KMS-11 (cell line): Measurements from ENCODE around the gene KLK7.

Experiments
- H2AFZ ChIP-seq: fragments of 200-600 bp; sonication (generic); 2 replicates; pipeline ENCODE4 v1.6.1; 2016; ENCODE audit warnings: antibody characterized with exemption, mixed run types, low read depth
- H3K27ac ChIP-seq: fragments of 200-600 bp; sonication (generic); 2 replicates; pipeline ENCODE4 v1.6.1; 2016; ENCODE audit warnings: mild to moderate bottlenecking, mixed run types
- H3K27me3 ChIP-seq: fragments of 200-600 bp; sonication (generic); 2 replicates; pipeline ENCODE4 v1.6.1; 2017; ENCODE audit warnings: mild to moderate bottlenecking, low read depth, mixed run types, moderate library complexity; ENCODE audit not compliant: insufficient read depth
- H3K36me3 ChIP-seq: fragments of 200-600 bp; sonication (generic); 2 replicates; pipeline ENCODE4 v1.6.1; 2017; ENCODE audit warnings: mild to moderate bottlenecking, mixed run types; ENCODE audit not compliant: insufficient read depth
- H3K4me1 ChIP-seq: fragments of 200-600 bp; sonication (generic); 2 replicates; pipeline ENCODE4 v1.6.1; 2016; ENCODE audit warnings: mild to moderate bottlenecking, low read depth, mixed run types; ENCODE audit not compliant: poor library complexity, severe bottlenecking
- H3K4me2 ChIP-seq: fragments of 200-600 bp; sonication (generic); 2 replicates; pipeline ENCODE4 v1.7.0; 2016; ENCODE audit warnings: mild to moderate bottlenecking, mixed run types
- H3K4me3 ChIP-seq: fragments of 200-600 bp; sonication (generic); IDR thresholded peaks from 2 replicates; pipeline ENCODE4 v1.6.1; 2017; ENCODE audit warnings: low read depth, low read length, mixed read lengths; ENCODE audit not compliant: insufficient read depth
- H3K79me2 ChIP-seq: fragments of 200-600 bp; sonication (generic); 2 replicates; pipeline ENCODE4 v1.6.1; 2016; ENCODE audit warnings: low read depth, mixed run types; ENCODE audit not compliant: insufficient read depth
- H3K9ac ChIP-seq: fragments of 200-600 bp; sonication (generic); 2 replicates; pipeline ENCODE4 v1.6.1; 2016; ENCODE audit warnings: mild to moderate bottlenecking, mixed run types
- H4K20me1 ChIP-seq: fragments of 200-600 bp; sonication (generic); 2 replicates; pipeline ENCODE4 v1.6.1; 2016; ENCODE audit warnings: mild to moderate bottlenecking, mixed run types; ENCODE audit not compliant: insufficient read depth
- CTCF ChIP-seq: fragments of 200-600 bp; sonication (generic); conservative IDR thresholded peaks from 2 replicates; pipeline ENCODE4 v1.6.1; 2017; ENCODE audit warnings: low read depth, mild to moderate bottlenecking, antibody characterized with exemption, low read length, moderate library complexity, mixed read lengths

Gene KLK7

GRCh38 chr19:50943074-50943828, 40.5 kb downstream of the KLK7 start:
- H3K4me3 ChIP-seq = no peak overlapping the region
- no peak for TF ChIP-seq CTCF
- H3K4me1 ChIP-seq = no peaks in the 10 kb centered on the region
- no peaks in the 10 kb centered on the region for H4K20me1 ChIP-seq
- no peaks in the 10 kb centered on the region for H3K27me3 ChIP-seq
- no peaks in the 10 kb centered on the region for H3K79me2 ChIP-seq
- H3K9ac ChIP-seq = no peak overlapping the region
- no peak overlapping the region for H2AFZ ChIP-seq
- no peak overlapping the region for H3K4me2 ChIP-seq
- H3K36me3 ChIP-seq = no peaks in the 10 kb centered on the region
- H3K27ac ChIP-seq = no peak overlapping the region

- no peak for TF ChIP-seq CTCF
- Histone ChIP-seq H3K27ac (no peak overlapping the region), H3K36me3 (no peaks in the 10 kb centered on the region), H4K20me1 (no peaks in the 10 kb centered on the region), H3K27me3 (peaks cover 11% of the 10 kb centered on the region; the same call in 1 of the 2 replicates), H3K9ac (no peak overlapping the region), H3K79me2 (no peaks in the 10 kb centered on the region), H3K4me2 (no peak overlapping the region), H2AFZ (no peak overlapping the region), H3K4me3 (no peak overlapping the region), H3K4me1 (no peaks in the 10 kb centered on the region)
Observed at GRCh38 chr19:50939596-50939995, 44.1 kb downstream of the KLK7 start.

GRCh38 chr19:50933640-50934039, 50.1 kb downstream of the KLK7 start:
- H3K27ac ChIP-seq = no peak overlapping the region
- H3K4me3 ChIP-seq = no peak overlapping the region
- H3K9ac ChIP-seq = no peak overlapping the region
- peaks cover 13% of the 10 kb centered on the region; the same call in 1 of the 2 replicates for H3K27me3 ChIP-seq
- no peaks in the 10 kb centered on the region for H3K79me2 ChIP-seq
- no peak overlapping the region for H2AFZ ChIP-seq
- no peak overlapping the region for H3K4me2 ChIP-seq
- no peaks in the 10 kb centered on the region for H3K36me3 ChIP-seq
- H4K20me1 ChIP-seq = no peaks in the 10 kb centered on the region
- H3K4me1 ChIP-seq = no peaks in the 10 kb centered on the region
- no peak for TF ChIP-seq CTCF

- no peak overlapping the region for H3K9ac ChIP-seq
- H3K27ac ChIP-seq = no peak overlapping the region
- no peak overlapping the region for H2AFZ ChIP-seq
- peaks cover 9% of the 10 kb centered on the region; the same call in 1 of the 2 replicates for H3K27me3 ChIP-seq
- H3K36me3 ChIP-seq = no peaks in the 10 kb centered on the region
- no peak overlapping the region for H3K4me2 ChIP-seq
- TF ChIP-seq CTCF = no peak
- H3K4me1 ChIP-seq = no peaks in the 10 kb centered on the region
- H3K4me3 ChIP-seq = no peak overlapping the region
- no peaks in the 10 kb centered on the region for H4K20me1 ChIP-seq
- no peaks in the 10 kb centered on the region for H3K79me2 ChIP-seq
Observed at GRCh38 chr19:50932690-50933083, 51.0 kb downstream of the KLK7 start.
